Measurements from ENCODE around the gene CLMP.

Gene CLMP

GRCh38 chr11:123055191-123055901, 139.7 kb downstream of the CLMP start:
- H3K4me3 ChIP-seq (replicated peaks; ENCODE audit: low read depth, low read length) = no peak overlapping the region
- TF ChIP-seq CTCF (IDR thresholded peaks at IDR 0.05; ENCODE audit: low read depth, low read length, missing control alignments) = no peak
- DNase-seq (ENCODE audit: extremely low read depth, low read depth) = no peak

- H3K4me3 ChIP-seq (replicated peaks; ENCODE audit: low read depth, low read length) = no peak overlapping the region
- DNase-seq (ENCODE audit: extremely low read depth, low read depth) = no peak
- peak; percentile 59 for TF ChIP-seq CTCF (IDR thresholded peaks at IDR 0.05; ENCODE audit: low read depth, low read length, missing control alignments)
These were observed 140.6 kb downstream of the CLMP start for GRCh38 chr11:123054301-123055065.

- H3K4me3 ChIP-seq (replicated peaks; ENCODE audit: low read depth, low read length) = no peak overlapping the region
- DNase-seq (ENCODE audit: extremely low read depth, low read depth) = no peak
- no peak for TF ChIP-seq CTCF (IDR thresholded peaks at IDR 0.05; ENCODE audit: low read depth, low read length, missing control alignments)
These were observed 141.9 kb downstream of the CLMP start for GRCh38 chr11:123052901-123053721.

- TF ChIP-seq CTCF (IDR thresholded peaks at IDR 0.05; ENCODE audit: low read depth, low read length, missing control alignments) = no peak
- DNase-seq (ENCODE audit: extremely low read depth, low read depth) = no peak
- no peak overlapping the region for H3K4me3 ChIP-seq (replicated peaks; ENCODE audit: low read depth, low read length)
These were observed 143.4 kb downstream of the CLMP start for GRCh38 chr11:123051634-123052033.

- no peak overlapping the region for H3K4me3 ChIP-seq (replicated peaks; ENCODE audit: low read depth, low read length)
- no peak for DNase-seq (ENCODE audit: extremely low read depth, low read depth)
- no peak for TF ChIP-seq CTCF (IDR thresholded peaks at IDR 0.05; ENCODE audit: low read depth, low read length, missing control alignments)
These were observed 143.9 kb downstream of the CLMP start for GRCh38 chr11:123051146-123051545.

- DNase-seq (ENCODE audit: extremely low read depth, low read depth) = no peak
- no peak overlapping the region for H3K4me3 ChIP-seq (replicated peaks; ENCODE audit: low read depth, low read length)
- TF ChIP-seq CTCF (IDR thresholded peaks at IDR 0.05; ENCODE audit: low read depth, low read length, missing control alignments) = no peak
These were observed 147.1 kb downstream of the CLMP start for GRCh38 chr11:123047947-123048293.
